GM12801 (cell line): Measurements from ENCODE around the gene APOA5.

ENCODE experiments used
- CTCF ChIP-seq: IDR thresholded peaks from one replicate; pipeline ENCODE4 v1.5.1; 2011; ENCODE audit warnings: control low read depth; ENCODE audit not compliant: insufficient read length; ENCODE audit errors: extremely low read depth

Gene APOA5

GRCh38 chr11:116835791-116836631 lies 44.3 kb upstream of the APOA5 start:
- TF ChIP-seq CTCF = no peak

GRCh38 chr11:116835042-116835772 lies 43.5 kb upstream of the APOA5 start:
- TF ChIP-seq CTCF = no peak

- no peak for TF ChIP-seq CTCF
Measured at GRCh38 chr11:116833816-116834534, 42.3 kb upstream of the APOA5 start.

- TF ChIP-seq CTCF = no peak
Measured at GRCh38 chr11:116833491-116833815, 41.8 kb upstream of the APOA5 start.

- TF ChIP-seq CTCF = no peak
Measured at GRCh38 chr11:116832350-116833290, 40.9 kb upstream of the APOA5 start.

- TF ChIP-seq CTCF = no peak
Measured at GRCh38 chr11:116831790-116832349, 40.2 kb upstream of the APOA5 start.
